H1 (cell line): ENCODE data around the gene ERCC1. TPM values are rescaled to one million over a fixed set of nuclear protein-coding genes. Genes with fewer than 3 reads are reported as not detected.
"Not testable (repeated sequence)": the region's sequence is repeated elsewhere in the genome, so short reads cannot be mapped to it uniquely, and the experiment has no call there.

Source experiments
- CTCF ChIA-PET: fragments of 300-600 bp; sonication (Branson Sonifier 250); formaldehyde crosslinking; loops from one replicate; lab custom pipeline; 2021; ENCODE audit not compliant: partially characterized antibody; lab: Charles Lee
- POLR2A ChIA-PET: fragments of 300-600 bp; sonication (Branson Sonifier 250); formaldehyde crosslinking; loops from one replicate; lab custom pipeline; 2021; ENCODE audit warnings: inconsistent platforms; ENCODE audit not compliant: partially characterized antibody; lab: Charles Lee
- DNase-seq, 2 experiments: peaks; one replicate each; pipeline versions ENCODE4 v3.0.0 to v3.0.0-alpha.2; 2010 to 2022; ENCODE audit warnings: low spot score in 2 of 2, low read depth in 1 of 2, mixed read lengths in 1 of 2
- FAIRE-seq: peaks from 2 replicates; lab custom pipeline; 2011; peaks lifted over from hg19 to GRCh38; lab: Jason Lieb, UNC
- H2AFZ ChIP-seq: 2 replicates; pipeline ENCODE4 v1.8.1; 2012; ENCODE audit warnings: low read length, inconsistent platforms
- H2AK5ac ChIP-seq: 2 replicates; pipeline ENCODE4 v1.6.1; 2013; ENCODE audit warnings: low read depth, low read length
- H2BK120ac ChIP-seq: replicated peaks from 2 replicates; pipeline ENCODE3; 2013; ENCODE audit warnings: low read depth, low read length, inconsistent platforms
- H2BK12ac ChIP-seq: 2 replicates; pipeline ENCODE4 v1.6.1; 2013; ENCODE audit warnings: low read depth, low read length
- H2BK15ac ChIP-seq: 2 replicates; pipeline ENCODE4 v1.6.1; 2013; ENCODE audit warnings: low read length
- H2BK20ac ChIP-seq: 2 replicates; pipeline ENCODE4 v1.6.1; 2013; ENCODE audit warnings: low read length
- H2BK5ac ChIP-seq: 2 replicates; pipeline ENCODE4 v1.6.1; 2013; ENCODE audit warnings: low read depth, low read length
- H3K14ac ChIP-seq: 2 replicates; pipeline ENCODE4 v1.6.1; 2013; ENCODE audit warnings: inconsistent platforms; ENCODE audit not compliant: insufficient read length
- H3K18ac ChIP-seq: 2 replicates; pipeline ENCODE4 v1.6.1; 2013; ENCODE audit warnings: low read length; ENCODE audit errors: extremely low read depth
- H3K23ac ChIP-seq: 2 replicates; pipeline ENCODE4 v1.6.1; 2013; ENCODE audit warnings: inconsistent platforms; ENCODE audit not compliant: insufficient read length
- H3K23me2 ChIP-seq: 2 replicates; pipeline ENCODE4 v1.6.1; 2013; ENCODE audit warnings: low read depth, low read length
- H3K27ac ChIP-seq: 2 replicates; pipeline ENCODE4 v1.6.1; 2011; ENCODE audit warnings: low read depth, low read length, inconsistent platforms
- H3K27me3 ChIP-seq, 4 experiments: replicated peaks in 1 of 4; 1 replicate in 1 of 4; 2 replicates in 3 of 4; pipeline versions ENCODE4 v1.6.1 to v1.8.1; 2011 to 2013; ENCODE audit warnings: low read length in 3 of 4, mild to moderate bottlenecking in 3 of 4, inconsistent platforms in 2 of 4, mixed read lengths in 2 of 4, moderate library complexity in 1 of 4; ENCODE audit not compliant: control insufficient read depth in 3 of 4, insufficient read depth in 3 of 4; ENCODE audit errors: extremely low read depth in 1 of 4
- H3K36me3 ChIP-seq, 4 experiments: 2 replicates each; pipeline versions ENCODE4 v1.6.1 to v1.8.1; 2011 to 2013; ENCODE audit warnings: mild to moderate bottlenecking in 4 of 4, low read length in 3 of 4, moderate library complexity in 2 of 4, control low read depth in 1 of 4, inconsistent platforms in 1 of 4; ENCODE audit not compliant: insufficient read depth in 4 of 4, control insufficient read depth in 2 of 4
- H3K4ac ChIP-seq: replicated peaks from 2 replicates; pipeline ENCODE3; 2013; ENCODE audit warnings: low read length, low read depth, mixed read lengths, inconsistent platforms; ENCODE audit not compliant: insufficient read length
- H3K4me1 ChIP-seq, 4 experiments: replicated peaks in 1 of 4; 1 replicate in 1 of 4; 2 replicates in 3 of 4; pipeline versions ENCODE4 v1.6.1 to v1.8.1; 2011 to 2013; ENCODE audit warnings: low read length in 3 of 4, inconsistent platforms in 2 of 4, mixed read lengths in 1 of 4; ENCODE audit not compliant: insufficient read depth in 4 of 4, control insufficient read depth in 3 of 4
- H3K4me2 ChIP-seq, 2 experiments: 2 replicates each; pipeline versions ENCODE4 v1.6.1 to v1.8.1; 2011 to 2013; ENCODE audit warnings: low read depth in 2 of 2, low read length in 2 of 2, control low read depth in 1 of 2, inconsistent platforms in 1 of 2, mild to moderate bottlenecking in 1 of 2; ENCODE audit not compliant: insufficient read depth in 1 of 2
- H3K4me3 ChIP-seq, 4 experiments: fragments of 200-600, 300-600 bp in 1 of 4; sonication (generic), shearing (Covaris generic), sonication (Bioruptor Twin) in 1 of 4; 2 replicates each; pipeline versions ENCODE4 v1.5.1 to v1.8.1; 2011 to 2016; ENCODE audit warnings: low read length in 4 of 4, low read depth in 3 of 4, control low read depth in 2 of 4, inconsistent platforms in 2 of 4, mild to moderate bottlenecking in 2 of 4, mixed read lengths in 1 of 4, moderate library complexity in 1 of 4; ENCODE audit not compliant: insufficient read depth in 2 of 4; ENCODE audit errors: extremely low read depth in 1 of 4
- H3K56ac ChIP-seq: replicated peaks from 2 replicates; pipeline ENCODE3; 2013; ENCODE audit warnings: low read depth, mild to moderate bottlenecking, mixed read lengths, low read length, inconsistent platforms; ENCODE audit not compliant: insufficient read length
- H3K79me1 ChIP-seq: 2 replicates; pipeline ENCODE4 v1.6.1; 2013; ENCODE audit warnings: low read depth, low read length, control low read depth
- H3K79me2 ChIP-seq, 2 experiments: 2 replicates each; pipeline versions ENCODE4 v1.6.1 to v1.8.1; 2012 to 2013; ENCODE audit warnings: low read length in 2 of 2, mild to moderate bottlenecking in 2 of 2, inconsistent platforms in 1 of 2; ENCODE audit not compliant: insufficient read depth in 2 of 2, control insufficient read depth in 1 of 2
- H3K9ac ChIP-seq, 4 experiments: replicated peaks in 1 of 4; 1 replicate in 1 of 4; 2 replicates in 3 of 4; pipeline versions ENCODE4 v1.6.1 to v1.8.1; 2011 to 2013; ENCODE audit warnings: low read depth in 3 of 4, low read length in 3 of 4, control low read depth in 2 of 4, mild to moderate bottlenecking in 2 of 4, moderate library complexity in 2 of 4, inconsistent platforms in 1 of 4; ENCODE audit errors: extremely low read depth in 1 of 4
- H3K9me3 ChIP-seq, 2 experiments: 2 replicates each; pipeline versions ENCODE4 v1.6.1 to v1.8.1; 2012 to 2013; ENCODE audit warnings: mild to moderate bottlenecking in 2 of 2, moderate library complexity in 2 of 2, control low read depth in 1 of 2, inconsistent platforms in 1 of 2, low read depth in 1 of 2, low read length in 1 of 2, mixed read lengths in 1 of 2; ENCODE audit not compliant: insufficient read depth in 2 of 2
- H4K20me1 ChIP-seq, 2 experiments: replicated peaks in 1 of 2; 2 replicates each; pipeline versions ENCODE3 to v1.8.1; 2011 to 2013; ENCODE audit warnings: inconsistent platforms in 2 of 2, low read length in 2 of 2, mild to moderate bottlenecking in 1 of 2; ENCODE audit not compliant: insufficient read depth in 2 of 2, control insufficient read depth in 1 of 2
- H4K5ac ChIP-seq: 2 replicates; pipeline ENCODE4 v1.6.1; 2013; ENCODE audit warnings: low read length, low read depth, mixed read lengths, inconsistent platforms; ENCODE audit not compliant: insufficient read length
- H4K8ac ChIP-seq: 2 replicates; pipeline ENCODE4 v1.8.0; 2013; ENCODE audit warnings: mild to moderate bottlenecking, moderate library complexity, low read length, inconsistent platforms; ENCODE audit not compliant: insufficient read depth; ENCODE audit errors: extremely low read depth
- H4K91ac ChIP-seq: replicated peaks from 2 replicates; pipeline ENCODE3; 2013; ENCODE audit warnings: low read length, mixed read lengths, inconsistent platforms; ENCODE audit not compliant: insufficient read length
- WGBS, 2 experiments: shearing (Covaris generic) in 1 of 2; methylation state at CpG; one replicate each; pipeline versions ENCODE4 v1.1.6 to v1.1.7; 2013 to 2015; ENCODE audit warnings: low lambda C conversion rate in 2 of 2, mixed read lengths in 2 of 2, inconsistent platforms in 1 of 2, low coverage in 1 of 2, missing lambda C conversion rate in 1 of 2; ENCODE audit not compliant: insufficient replicate concordance in 2 of 2, insufficient coverage in 1 of 2, insufficient read length in 1 of 2; ENCODE audit errors: extremely low coverage in 1 of 2, missing lambda C conversion rate in 1 of 2; 5-methylcytosine and 5-hydroxymethylcytosine counted together
- polyA plus RNA-seq, 7 experiments: library from polyadenylated mRNA; depleted of rRNA in 3 of 7; stranded (reverse) in 5 of 7; unstranded in 2 of 7; fragments of >200 nt in 5 of 7; fragments of 200-250 nt in 2 of 7; gene quantifications; 1 replicate in 5 of 7; 2 replicates in 1 of 7; 4 replicates in 1 of 7; pipeline versions ENCODE4 v1.2.1 to v1.2.3, GENCODE V29; 2011 to 2013; ENCODE audit warnings: missing spikeins in 2 of 7, mixed read lengths in 2 of 7
- total RNA-seq: library from RNA; stranded (reverse); fragmentation: NEBNext Ultra II Directional; extraction: Animal tissue kit (Norgen Biotek cat#: 25700); gene quantifications from 2 replicates; pipeline ENCODE4 v1.2.1, GENCODE V29; 2021

Gene ERCC1
- total and polyA plus RNA-seq, 2 of the 8 experiments (the other 6 are each of a cell fraction or from before 2014, with no cell fraction given), result 44.7 to 94.2 TPM

DNA sequence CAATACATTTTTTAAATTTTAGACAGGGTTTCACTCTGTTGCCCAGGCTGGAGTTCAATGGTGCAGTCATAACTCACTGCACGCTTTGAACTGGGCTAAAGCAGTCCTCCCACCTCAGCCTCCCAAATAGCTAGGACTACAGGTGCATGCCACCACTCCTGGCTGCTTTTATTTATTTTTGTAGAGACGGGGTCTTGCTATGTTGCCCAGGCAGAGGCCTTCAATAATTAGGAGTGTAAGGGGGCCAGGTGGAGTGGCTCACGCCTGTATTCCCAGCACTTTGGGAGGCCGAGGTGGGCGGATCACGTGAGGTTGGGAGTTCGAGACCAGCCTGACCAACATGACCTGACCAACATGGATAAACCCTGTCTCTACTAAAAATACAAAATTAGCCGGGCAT is 8.8 kb upstream of the ERCC1 start:
- H3K56ac ChIP-seq, H2BK15ac ChIP-seq, H2BK20ac ChIP-seq, H3K23ac ChIP-seq, H3K79me2 ChIP-seq, DNase-seq, H4K5ac ChIP-seq, H3K18ac ChIP-seq, H3K4ac ChIP-seq, H2BK5ac ChIP-seq, H2BK12ac ChIP-seq, H3K4me3 ChIP-seq, H4K20me1 ChIP-seq, H3K27ac ChIP-seq, H3K36me3 ChIP-seq, H3K9me3 ChIP-seq, H3K4me2 ChIP-seq, FAIRE-seq, H4K8ac ChIP-seq, H4K91ac ChIP-seq, H2BK120ac ChIP-seq, H3K23me2 ChIP-seq, H3K79me1 ChIP-seq, H3K14ac ChIP-seq, H2AFZ ChIP-seq, H2AK5ac ChIP-seq, H3K27me3 ChIP-seq, H3K4me1 ChIP-seq, H3K9ac ChIP-seq: not testable (repeated sequence)
- CTCF ChIA-PET, result interaction anchor here (3.5 to 21.2 kb wide), 2 partner anchors 8 to 42 kb away, joined by 28 to 760 read pairs; partner anchors contain the start of gene FOSB
- POLR2A ChIA-PET, result interaction anchor here (1.6 kb wide), 1 partner anchor 35 kb away, joined by 4 read pairs; the partner anchor contains the start of gene FOSB
- WGBS, 2 experiments, result 94% methylated on average over 5 of the region's 8 CpGs; no CpG with 5 or more reads in 1 of the 2 experiments

DNA sequence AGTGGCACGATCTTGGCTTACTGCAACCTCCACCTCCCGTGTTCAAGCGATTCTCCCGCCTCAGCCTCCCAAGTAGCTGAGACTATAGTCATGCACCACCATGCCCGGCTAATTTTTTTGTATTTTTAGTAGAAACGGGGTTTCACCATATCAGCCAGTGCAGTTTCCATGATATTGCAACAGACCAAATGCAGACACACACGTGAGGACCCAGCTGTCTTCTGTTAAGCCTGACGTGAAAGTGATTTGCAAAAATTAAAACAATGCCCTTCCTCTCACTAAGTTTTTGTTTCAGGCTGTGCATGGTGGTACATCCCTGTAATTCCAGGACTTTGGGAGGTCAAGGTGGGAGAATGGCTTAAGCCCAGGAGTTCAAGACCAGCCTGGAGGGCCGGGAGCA is 7.3 kb upstream of the ERCC1 start:
- not testable (repeated sequence) for H4K91ac ChIP-seq, H2BK20ac ChIP-seq, H3K23ac ChIP-seq, H3K79me2 ChIP-seq, H4K20me1 ChIP-seq, H3K4me2 ChIP-seq, H4K5ac ChIP-seq, H2BK5ac ChIP-seq, FAIRE-seq, H2BK12ac ChIP-seq, H3K79me1 ChIP-seq, H3K14ac ChIP-seq, H3K9me3 ChIP-seq, H2BK120ac ChIP-seq, DNase-seq, H3K27me3 ChIP-seq, H2AK5ac ChIP-seq, H3K4me1 ChIP-seq, H3K27ac ChIP-seq, H3K4ac ChIP-seq, H3K18ac ChIP-seq, H2BK15ac ChIP-seq, H3K56ac ChIP-seq, H3K36me3 ChIP-seq, H2AFZ ChIP-seq, H4K8ac ChIP-seq, H3K4me3 ChIP-seq, H3K9ac ChIP-seq, H3K23me2 ChIP-seq
- CTCF ChIA-PET, result interaction anchor here (0.6 to 21.2 kb wide), 3 partner anchors 9 to 299 kb away, joined by 3 to 760 read pairs (median 28); partner anchors contain the start of genes FBXO46 and FOSB
- POLR2A ChIA-PET, result interaction anchor here (0.6 to 1.7 kb wide), 5 partner anchors 8 to 75 kb away, joined by 3 to 4 read pairs (median 3); no protein-coding TSS in a partner anchor
- WGBS, 2 experiments, result 86% methylated on average over 9 of the region's 9 CpGs; no CpG with 5 or more reads in 1 of the 2 experiments
